H54 (cell line): Measurements from ENCODE around the gene LMAN1L.

Experiments
- DNase-seq: peaks from one replicate; pipeline ENCODE4 v3.0.0; 2011; ENCODE audit warnings: low spot score, mixed read lengths; ENCODE audit not compliant: insufficient read length
- FAIRE-seq: peaks from 3 replicates; lab custom pipeline; 2011; peaks lifted over from hg19 to GRCh38; lab: Jason Lieb, UNC
- POLR2A ChIP-seq: IDR thresholded peaks from 2 replicates; pipeline ENCODE4 v1.6.1; 2011; ENCODE audit warnings: low read depth, mild to moderate bottlenecking, low read length

LMAN1L gene

GRCh38 chr15:74786551-74787165 lies 26.0 kb upstream of the LMAN1L start:
- FAIRE-seq (no peak), DNase-seq (no peak)
- no peak for TF ChIP-seq POLR2A

GRCh38 chr15:74787251-74788041 lies 25.2 kb upstream of the LMAN1L start:
- peak; percentile 74 for DNase-seq
- no peak for TF ChIP-seq POLR2A
- no peak for FAIRE-seq

- FAIRE-seq (no peak), DNase-seq (no peak)
- no peak for TF ChIP-seq POLR2A
Observed at GRCh38 chr15:74788042-74788682, 24.5 kb upstream of the LMAN1L start.

- no peak for TF ChIP-seq POLR2A
- DNase-seq (no peak), FAIRE-seq (no peak)
Observed at GRCh38 chr15:74788683-74789151, 23.9 kb upstream of the LMAN1L start.

GRCh38 chr15:74789171-74789631 lies 23.4 kb upstream of the LMAN1L start:
- no peak for FAIRE-seq
- no peak for TF ChIP-seq POLR2A
- no peak for DNase-seq

GRCh38 chr15:74789741-74790079 lies 22.9 kb upstream of the LMAN1L start:
- no peak for TF ChIP-seq POLR2A
- DNase-seq (no peak), FAIRE-seq (no peak)

GRCh38 chr15:74790080-74790916 lies 22.3 kb upstream of the LMAN1L start:
- FAIRE-seq (no peak), DNase-seq (peak; percentile 81)

GRCh38 chr15:74791007-74791406 lies 21.6 kb upstream of the LMAN1L start:
- TF ChIP-seq POLR2A: no peak
- no peak for FAIRE-seq
- no peak for DNase-seq

More at GRCh38 chr15:74790080-74790916, 22.3 kb upstream of the LMAN1L start:
- no peak for TF ChIP-seq POLR2A

- FAIRE-seq (no peak), DNase-seq (no peak)
- TF ChIP-seq POLR2A: no peak
Observed at GRCh38 chr15:74791667-74792066, 21.0 kb upstream of the LMAN1L start.

GRCh38 chr15:74792227-74793016 lies 20.2 kb upstream of the LMAN1L start:
- no peak for TF ChIP-seq POLR2A
- DNase-seq: no peak
- no peak for FAIRE-seq

- no peak for TF ChIP-seq POLR2A
- FAIRE-seq (no peak), DNase-seq (peak; percentile 55)
Observed at GRCh38 chr15:74793135-74794028, 19.3 kb upstream of the LMAN1L start.
